Measurements from ENCODE around the gene NEU2.

The NEU2 gene

GRCh38 chr2:233032551-233033320 lies at the start of gene NEU2:
NEU2 (plus strand) TSS chr2:233032672; CDS start chr2:233032672, 0 bp downstream.
- no peak for DNase-seq

- DNase-seq, result no peak
Observed at GRCh38 chr2:232982926-232983668, 49.4 kb upstream of the NEU2 start.

- DNase-seq, result no peak
Observed at GRCh38 chr2:232983669-232984140, 48.8 kb upstream of the NEU2 start.

GRCh38 chr2:232984451-232985207 lies 47.8 kb upstream of the NEU2 start:
- no peak for DNase-seq

- DNase-seq, result no peak
Observed at GRCh38 chr2:232986155-232986554, 46.3 kb upstream of the NEU2 start.

- DNase-seq, result no peak
Observed at GRCh38 chr2:232993231-232993821, 39.1 kb upstream of the NEU2 start.

- DNase-seq, result no peak
Observed at GRCh38 chr2:232994446-232994845, 38.0 kb upstream of the NEU2 start.

GRCh38 chr2:232997749-232998665 lies 34.5 kb upstream of the NEU2 start:
- no peak for DNase-seq

- no peak for DNase-seq
Observed at GRCh38 chr2:232998666-232998985, 33.8 kb upstream of the NEU2 start.

- DNase-seq, result no peak
Observed at GRCh38 chr2:232999354-232999753, 33.1 kb upstream of the NEU2 start.

GRCh38 chr2:233000886-233001750 lies 31.4 kb upstream of the NEU2 start:
- no peak for DNase-seq

- DNase-seq, result no peak
Observed at GRCh38 chr2:233002829-233003657, 29.4 kb upstream of the NEU2 start.

- no peak for DNase-seq
Observed at GRCh38 chr2:233003658-233004555, 28.6 kb upstream of the NEU2 start.

GRCh38 chr2:233005096-233005495 lies 27.4 kb upstream of the NEU2 start:
- DNase-seq, result no peak

GRCh38 chr2:233006648-233007047 lies 25.8 kb upstream of the NEU2 start:
- no peak for DNase-seq

- no peak for DNase-seq
Observed at GRCh38 chr2:233007270-233007669, 25.2 kb upstream of the NEU2 start.

GRCh38 chr2:233007739-233008138 lies 24.7 kb upstream of the NEU2 start:
- DNase-seq, result no peak

GRCh38 chr2:233009661-233010060 lies 22.8 kb upstream of the NEU2 start:
- no peak for DNase-seq

All from CD4-positive, alpha-beta T cell treated with Interleukin-21 for 1 hour (primary cell).